Measurements from ENCODE around the gene VSIG2.

The VSIG2 gene

GRCh38 chr11:124793466-124794278, 41.6 kb upstream of the VSIG2 start:
- TF ChIP-seq ZNF214 (tag by site-specific recombination; IDR thresholded peaks at IDR 0.05; ENCODE audit: borderline replicate concordance): no peak
- TF ChIP-seq ZNF211 (tag by site-specific recombination; IDR thresholded peaks at IDR 0.05; ENCODE audit: low read depth): no peak
- TF ChIP-seq SCRT2 (tag by site-specific recombination; IDR thresholded peaks at IDR 0.05): peak; percentile 65
- peak; percentile 22; the same call in 1 of the 2 replicates for TF ChIP-seq ZFHX2 (tag by site-specific recombination; conservative IDR thresholded peaks at IDR 0.05)
- TF ChIP-seq ZNF280C (tag by site-specific recombination; IDR thresholded peaks at IDR 0.05): no peak
- 0 out of 2 replicates have a peak, but pooled peaks have one; percentile 19 for TF ChIP-seq EGR2 (tag by site-specific recombination; IDR thresholded peaks at IDR 0.05; ENCODE audit: low read depth)
- TF ChIP-seq ZNF654 (tag by site-specific recombination; IDR thresholded peaks at IDR 0.05; ENCODE audit: low read depth): peak; percentile 47
- TF ChIP-seq ZNF239 (tag by site-specific recombination; IDR thresholded peaks at IDR 0.05): no peak
- CTCF ChIA-PET: interaction anchor here (0.6 to 4.9 kb wide), 36 partner anchors 8 to 1151 kb away, joined by 3 to 52 read pairs (median 4); partner anchors contain the start of genes SIAE, SPA17, TBRG1 and VSIG2
- H3K4me1 ChIP-seq (ENCODE audit: control insufficient read depth, insufficient read depth, low read length): peaks cover 8% of the 10 kb centered on the region
- H3K4me3 ChIP-seq (ENCODE audit: low read depth, low read length): no peak overlapping the region
- no peaks in the 10 kb centered on the region for H3K9me3 ChIP-seq (ENCODE audit: control insufficient read depth, insufficient read depth, low read depth, low read length)
- H3K36me3 ChIP-seq (ENCODE audit: control insufficient read depth in 2 of 2, insufficient read depth in 1 of 2, low read length in 2 of 2): no peaks in the 10 kb centered on the region
- POLR2A ChIA-PET: no interaction called here
- no peak overlapping the region for H3K27ac ChIP-seq (ENCODE audit: extremely low read depth, low read depth, low read length)

DNA sequence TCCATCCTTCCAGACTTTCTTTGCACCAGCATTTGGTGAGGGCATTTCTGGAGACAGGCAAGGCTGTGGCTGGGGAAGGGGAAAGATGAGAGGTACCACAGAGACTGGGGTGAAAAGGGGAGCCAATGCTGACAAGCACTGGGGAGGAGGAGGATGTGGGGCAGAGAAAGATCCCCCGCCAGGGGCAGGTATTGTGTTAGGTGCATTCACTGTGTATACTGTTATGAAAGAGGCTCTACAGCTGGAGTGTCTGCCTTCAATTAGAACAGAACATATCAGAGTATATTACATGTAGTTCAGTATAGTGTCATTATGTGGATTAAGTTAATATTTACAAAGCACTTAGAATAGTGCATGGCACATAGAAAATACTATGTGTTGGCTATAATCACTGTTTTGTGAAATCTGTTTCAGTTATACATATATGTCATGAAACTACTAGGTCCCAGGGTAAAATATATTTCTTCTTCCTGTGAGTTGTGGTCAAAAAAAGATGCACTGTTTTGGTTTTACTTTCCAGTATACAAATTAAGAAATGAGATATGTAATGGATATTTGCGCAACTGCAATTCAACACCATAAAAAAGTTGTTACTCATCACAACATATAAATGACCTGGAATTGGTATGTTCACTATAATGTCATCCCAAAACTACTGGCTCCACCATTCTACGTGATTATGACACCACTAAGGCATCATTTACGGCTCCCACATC, 39.7 kb upstream of the VSIG2 start:
- no peak overlapping the region for H3K4me3 ChIP-seq (ENCODE audit: low read depth, low read length)
- ChIA-PET CTCF (interaction anchor here (1.6 to 4.9 kb wide), 12 partner anchors 7 to 148 kb away, joined by 7 to 52 read pairs (median 14); partner anchors contain the start of gene VSIG2), POLR2A (no interaction called here)
- no peak for TF ChIP-seq ZNF121 (tag by site-specific recombination; IDR thresholded peaks at IDR 0.05)
- TF ChIP-seq, protein P1, sequence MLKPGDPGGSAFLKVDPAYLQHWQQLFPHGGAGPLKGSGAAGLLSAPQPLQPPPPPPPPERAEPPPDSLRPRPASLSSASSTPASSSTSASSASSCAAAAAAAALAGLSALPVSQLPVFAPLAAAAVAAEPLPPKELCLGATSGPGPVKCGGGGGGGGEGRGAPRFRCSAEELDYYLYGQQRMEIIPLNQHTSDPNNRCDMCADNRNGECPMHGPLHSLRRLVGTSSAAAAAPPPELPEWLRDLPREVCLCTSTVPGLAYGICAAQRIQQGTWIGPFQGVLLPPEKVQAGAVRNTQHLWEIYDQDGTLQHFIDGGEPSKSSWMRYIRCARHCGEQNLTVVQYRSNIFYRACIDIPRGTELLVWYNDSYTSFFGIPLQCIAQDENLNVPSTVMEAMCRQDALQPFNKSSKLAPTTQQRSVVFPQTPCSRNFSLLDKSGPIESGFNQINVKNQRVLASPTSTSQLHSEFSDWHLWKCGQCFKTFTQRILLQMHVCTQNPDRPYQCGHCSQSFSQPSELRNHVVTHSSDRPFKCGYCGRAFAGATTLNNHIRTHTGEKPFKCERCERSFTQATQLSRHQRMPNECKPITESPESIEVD (tag by site-specific recombination; IDR thresholded peaks at IDR 0.05): 0 out of 2 replicates have a peak, but pooled peaks have one; percentile 14
- peaks cover 8% of the 10 kb centered on the region for H3K4me1 ChIP-seq (ENCODE audit: control insufficient read depth, insufficient read depth, low read length)
- no peak overlapping the region for H3K27ac ChIP-seq (ENCODE audit: extremely low read depth, low read depth, low read length)
- no peaks in the 10 kb centered on the region for H3K9me3 ChIP-seq (ENCODE audit: control insufficient read depth, insufficient read depth, low read depth, low read length)
- no peaks in the 10 kb centered on the region for H3K36me3 ChIP-seq (ENCODE audit: control insufficient read depth in 2 of 2, insufficient read depth in 1 of 2, low read length in 2 of 2)

- ChIA-PET CTCF (interaction anchor here (1.1 to 4.2 kb wide), 2 partner anchors 12 to 50 kb away, joined by 4 to 16 read pairs; partner anchors contain the start of gene MSANTD2), POLR2A (interaction anchor here (0.9 kb wide), 1 partner anchor 49 kb away, joined by 3 read pairs; the partner anchor contains the start of gene NRGN)
- Histone ChIP-seq H3K27ac (ENCODE audit: extremely low read depth, low read depth, low read length) (no peak overlapping the region), H3K9me3 (ENCODE audit: control insufficient read depth, insufficient read depth, low read depth, low read length) (no peaks in the 10 kb centered on the region), H3K36me3 (ENCODE audit: control insufficient read depth in 2 of 2, insufficient read depth in 1 of 2, low read length in 2 of 2) (no peaks in the 10 kb centered on the region), H3K4me3 (ENCODE audit: low read depth, low read length) (no peak overlapping the region), H3K4me1 (ENCODE audit: control insufficient read depth, insufficient read depth, low read length) (peaks cover 8% of the 10 kb centered on the region)
- TF ChIP-seq ZNF341 (tag by site-specific recombination; IDR thresholded peaks at IDR 0.05; ENCODE audit: low read depth): no peak
- no peak for TF ChIP-seq ZNF473 (tag by site-specific recombination; IDR thresholded peaks at IDR 0.05)
- TF ChIP-seq CTCF (tag by site-specific recombination; IDR thresholded peaks at IDR 0.05): no peak
- no peak for TF ChIP-seq REST (tag by site-specific recombination; IDR thresholded peaks at IDR 0.05)
- TF ChIP-seq ZFP3 (tag by site-specific recombination; IDR thresholded peaks at IDR 0.05; ENCODE audit: low read depth): no peak
- no peak for TF ChIP-seq ZNF521 (tag by site-specific recombination; IDR thresholded peaks at IDR 0.05)
- no peak for TF ChIP-seq TRIM28 (IDR thresholded peaks at IDR 0.05; ENCODE audit: borderline replicate concordance, low read length)
- no peak for TF ChIP-seq ZNF544 (tag by site-specific recombination; IDR thresholded peaks at IDR 0.05)
Measured at GRCh38 chr11:124788521-124788920, 36.5 kb upstream of the VSIG2 start.
